GM20431 (cell line): Measurements from ENCODE around the gene CFAP91.

Experiments
- in situ Hi-C: fragments of 300-500 bp; cut with MseI, MboI; formaldehyde crosslinking; loops from one replicate; pipeline ENCODE4 v1.15.0; 2020; ENCODE audit warnings: low sequenced_read_pairs; ENCODE audit not compliant: unreplicated experiment

Gene CFAP91

GRCh38 chr3:119731560-119732343 is 28.9 kb downstream of the CFAP91 start:
- in situ Hi-C loops: no loop called here

- in situ Hi-C loops: no loop called here
These were observed 31.0 kb downstream of the CFAP91 start for GRCh38 chr3:119733812-119734211.

- in situ Hi-C loops: no loop called here
These were observed 35.9 kb downstream of the CFAP91 start for GRCh38 chr3:119738741-119739140.

GRCh38 chr3:119741657-119742590 is 39.1 kb downstream of the CFAP91 start:
- in situ Hi-C loops: no loop called here

- in situ Hi-C loops: no loop called here
These were observed 41.1 kb downstream of the CFAP91 start for GRCh38 chr3:119743921-119744320.

GRCh38 chr3:119745942-119746341 is 43.1 kb downstream of the CFAP91 start:
- in situ Hi-C loops: no loop called here

GRCh38 chr3:119746423-119746822 is 43.6 kb downstream of the CFAP91 start:
- in situ Hi-C loops: no loop called here

GRCh38 chr3:119747357-119747756 is 44.5 kb downstream of the CFAP91 start:
- in situ Hi-C loops: no loop called here

- in situ Hi-C loops: no loop called here
These were observed 46.2 kb downstream of the CFAP91 start for GRCh38 chr3:119748991-119749390.

GRCh38 chr3:119751423-119751822 is 48.6 kb downstream of the CFAP91 start:
- in situ Hi-C loops: no loop called here
